ENCODE results near the gene CS.

DNA sequence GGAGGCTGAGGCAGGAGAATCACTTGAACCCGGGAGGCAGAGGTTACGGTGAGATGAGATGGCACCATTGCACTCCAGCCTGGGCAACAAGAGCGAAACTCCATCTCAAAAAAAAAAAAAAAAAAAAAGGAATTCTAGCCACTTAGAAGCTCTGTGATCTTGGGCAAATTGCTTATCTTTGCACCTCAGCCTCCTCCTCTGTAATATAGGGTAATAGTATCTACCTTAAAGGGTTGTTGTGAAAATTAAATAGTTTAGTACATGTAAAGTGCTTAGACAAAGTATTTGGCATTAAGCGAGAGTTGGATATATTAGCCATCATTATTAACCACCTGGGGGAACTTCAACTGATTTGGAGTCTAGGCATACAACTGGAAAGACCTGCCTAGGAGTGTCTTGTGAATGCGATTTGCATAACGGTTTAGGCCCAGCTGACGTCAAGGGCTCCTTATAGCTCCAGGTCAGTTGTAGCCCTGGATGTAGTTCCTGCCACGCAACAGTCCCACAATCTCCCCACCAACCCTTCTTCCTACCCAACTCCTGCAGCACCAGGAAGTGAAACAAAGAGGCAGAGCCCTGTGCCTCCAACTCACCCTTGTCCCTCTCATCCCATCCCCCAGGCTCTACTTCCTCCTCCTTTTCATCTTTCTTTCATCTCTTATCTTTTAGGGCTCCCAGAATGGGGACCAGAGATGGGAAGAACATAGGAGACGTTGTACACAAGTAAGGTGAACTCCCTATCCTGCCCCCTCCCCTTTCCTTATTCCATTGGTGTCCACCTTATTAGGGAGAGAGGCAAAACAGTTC lies 36.4 kb upstream of the CS start:
- TF ChIP-seq YY1 (IDR thresholded peaks at IDR 0.05; ENCODE audit: low read depth): no peak
- no peak for TF ChIP-seq EGR1 (IDR thresholded peaks at IDR 0.05)
- TF ChIP-seq ZBTB7A (IDR thresholded peaks at IDR 0.05; ENCODE audit: low read depth): no peak
- no peak for TF ChIP-seq CREB1 (IDR thresholded peaks at IDR 0.05; ENCODE audit: low read depth)
- no peak for TF ChIP-seq EP300 (IDR thresholded peaks at IDR 0.05; ENCODE audit: borderline replicate concordance)
- no peak for TF ChIP-seq MAX (IDR thresholded peaks at IDR 0.05)
- no peak for TF ChIP-seq FOXM1 (IDR thresholded peaks at IDR 0.05; ENCODE audit: borderline replicate concordance, low read depth)
- TF ChIP-seq, protein P1, sequence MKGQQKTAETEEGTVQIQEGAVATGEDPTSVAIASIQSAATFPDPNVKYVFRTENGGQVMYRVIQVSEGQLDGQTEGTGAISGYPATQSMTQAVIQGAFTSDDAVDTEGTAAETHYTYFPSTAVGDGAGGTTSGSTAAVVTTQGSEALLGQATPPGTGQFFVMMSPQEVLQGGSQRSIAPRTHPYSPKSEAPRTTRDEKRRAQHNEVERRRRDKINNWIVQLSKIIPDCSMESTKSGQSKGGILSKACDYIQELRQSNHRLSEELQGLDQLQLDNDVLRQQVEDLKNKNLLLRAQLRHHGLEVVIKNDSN (IDR thresholded peaks at IDR 0.05): no peak
- no peak for TF ChIP-seq TAF1 (IDR thresholded peaks at IDR 0.05; ENCODE audit: low read depth)
- TF ChIP-seq, protein P2, sequence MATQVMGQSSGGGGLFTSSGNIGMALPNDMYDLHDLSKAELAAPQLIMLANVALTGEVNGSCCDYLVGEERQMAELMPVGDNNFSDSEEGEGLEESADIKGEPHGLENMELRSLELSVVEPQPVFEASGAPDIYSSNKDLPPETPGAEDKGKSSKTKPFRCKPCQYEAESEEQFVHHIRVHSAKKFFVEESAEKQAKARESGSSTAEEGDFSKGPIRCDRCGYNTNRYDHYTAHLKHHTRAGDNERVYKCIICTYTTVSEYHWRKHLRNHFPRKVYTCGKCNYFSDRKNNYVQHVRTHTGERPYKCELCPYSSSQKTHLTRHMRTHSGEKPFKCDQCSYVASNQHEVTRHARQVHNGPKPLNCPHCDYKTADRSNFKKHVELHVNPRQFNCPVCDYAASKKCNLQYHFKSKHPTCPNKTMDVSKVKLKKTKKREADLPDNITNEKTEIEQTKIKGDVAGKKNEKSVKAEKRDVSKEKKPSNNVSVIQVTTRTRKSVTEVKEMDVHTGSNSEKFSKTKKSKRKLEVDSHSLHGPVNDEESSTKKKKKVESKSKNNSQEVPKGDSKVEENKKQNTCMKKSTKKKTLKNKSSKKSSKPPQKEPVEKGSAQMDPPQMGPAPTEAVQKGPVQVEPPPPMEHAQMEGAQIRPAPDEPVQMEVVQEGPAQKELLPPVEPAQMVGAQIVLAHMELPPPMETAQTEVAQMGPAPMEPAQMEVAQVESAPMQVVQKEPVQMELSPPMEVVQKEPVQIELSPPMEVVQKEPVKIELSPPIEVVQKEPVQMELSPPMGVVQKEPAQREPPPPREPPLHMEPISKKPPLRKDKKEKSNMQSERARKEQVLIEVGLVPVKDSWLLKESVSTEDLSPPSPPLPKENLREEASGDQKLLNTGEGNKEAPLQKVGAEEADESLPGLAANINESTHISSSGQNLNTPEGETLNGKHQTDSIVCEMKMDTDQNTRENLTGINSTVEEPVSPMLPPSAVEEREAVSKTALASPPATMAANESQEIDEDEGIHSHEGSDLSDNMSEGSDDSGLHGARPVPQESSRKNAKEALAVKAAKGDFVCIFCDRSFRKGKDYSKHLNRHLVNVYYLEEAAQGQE (IDR thresholded peaks at IDR 0.05; ENCODE audit: low read depth): no peak

Data from Ishikawa (cell line).